Activated naive CD8-positive, alpha-beta T cell treated with anti-CD3 and anti-CD28 coated beads, Interleukin-2, amount 50 U/mL, for 24 hours (primary cell): ENCODE measurements around the gene LRMDA.

Experiments
- ATAC-seq: fragments of 150-1000 bp; cut with Tn5 transposase; one replicate; pipeline ENCODE4 v1.10.0; 2021
- DNase-seq: peaks from one replicate; pipeline ENCODE4 v3.0.0; 2021
- H3K27ac Mint-ChIP-seq: one replicate; pipeline ENCODE4 v1.8.0; 2021; ENCODE audit warnings: mild to moderate bottlenecking, mixed read lengths
- H3K27me3 Mint-ChIP-seq: one replicate; pipeline ENCODE4 v1.8.0; 2021; ENCODE audit warnings: mixed read lengths
- H3K36me3 Mint-ChIP-seq: one replicate; pipeline ENCODE4 v1.8.0; 2021; ENCODE audit warnings: low read depth, mixed read lengths
- H3K4me1 Mint-ChIP-seq: one replicate; pipeline ENCODE4 v1.8.0; 2021; ENCODE audit warnings: mixed read lengths
- H3K4me3 Mint-ChIP-seq: one replicate; pipeline ENCODE4 v1.8.0; 2021; ENCODE audit warnings: mild to moderate bottlenecking, moderate library complexity, mixed read lengths
- H3K9me3 Mint-ChIP-seq: one replicate; pipeline ENCODE4 v1.8.0; 2021; ENCODE audit warnings: mixed read lengths

Gene LRMDA

GRCh38 chr10:76213876-76214275, 782.5 kb downstream of the LRMDA start:
- DNase-seq (no peak), ATAC-seq (no peak)
- Mint-ChIP-seq H3K9me3 (no peaks in the 10 kb centered on the region), H3K4me3 (no peak overlapping the region), H3K27ac (no peak overlapping the region), H3K27me3 (peaks cover 4% of the 10 kb centered on the region), H3K36me3 (no peaks in the 10 kb centered on the region), H3K4me1 (no peaks in the 10 kb centered on the region)

DNA sequence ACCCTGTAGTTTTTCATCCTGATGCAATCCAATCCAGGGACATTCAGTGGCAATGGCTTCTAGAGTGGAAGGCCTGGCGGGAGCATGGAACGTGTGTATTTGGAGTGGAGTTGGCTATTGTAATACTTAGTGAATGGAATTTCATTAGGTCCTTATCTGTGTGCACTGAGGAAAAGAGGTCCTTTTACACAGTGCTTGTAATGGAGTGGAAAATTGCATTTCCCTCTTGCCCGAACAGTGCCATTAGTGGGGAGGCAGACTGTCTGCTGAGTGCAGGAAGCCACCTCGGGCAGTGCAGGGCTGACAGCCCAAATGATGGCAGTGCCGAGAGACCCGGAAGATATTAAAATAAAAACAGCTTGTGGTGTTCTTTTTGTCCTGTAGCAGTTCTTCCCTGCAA, 786.6 kb downstream of the LRMDA start:
- Mint-ChIP-seq H3K27ac (no peak overlapping the region), H3K4me3 (no peak overlapping the region), H3K36me3 (no peaks in the 10 kb centered on the region), H3K4me1 (no peaks in the 10 kb centered on the region), H3K9me3 (no peaks in the 10 kb centered on the region), H3K27me3 (peaks cover 4% of the 10 kb centered on the region)
- DNase-seq = no peak
- no peak for ATAC-seq

- no peak for ATAC-seq
- H3K36me3 Mint-ChIP-seq = no peaks in the 10 kb centered on the region
Observed at GRCh38 chr10:76229341-76229740, 797.9 kb downstream of the LRMDA start.

DNA sequence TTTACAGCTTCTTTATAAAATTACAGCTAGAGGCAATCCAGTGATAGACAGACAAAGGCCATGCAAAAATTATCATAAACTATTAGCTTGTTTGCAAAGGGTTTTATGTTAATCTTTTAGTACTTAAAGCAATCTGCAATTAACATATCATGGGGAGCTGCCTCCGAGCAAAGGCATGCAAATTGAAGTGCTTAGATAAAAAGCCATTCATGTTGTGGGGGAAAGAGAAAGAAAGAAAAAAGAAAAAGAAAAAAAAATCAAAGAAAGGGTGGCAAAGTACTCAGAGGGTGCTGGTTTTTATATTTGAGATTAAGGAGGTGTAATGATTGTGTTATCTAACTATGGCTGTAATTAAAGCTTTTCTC, 799.5 kb downstream of the LRMDA start:
- no peaks in the 10 kb centered on the region for H3K27me3 Mint-ChIP-seq
- no peak for ATAC-seq
- H3K4me1 Mint-ChIP-seq = no peaks in the 10 kb centered on the region
- H3K9me3 Mint-ChIP-seq = no peaks in the 10 kb centered on the region
- no peaks in the 10 kb centered on the region for H3K36me3 Mint-ChIP-seq
- H3K4me3 Mint-ChIP-seq = no peak overlapping the region
- H3K27ac Mint-ChIP-seq = no peak overlapping the region
- no peak for DNase-seq

More at GRCh38 chr10:76229341-76229740, 797.9 kb downstream of the LRMDA start:
- H3K9me3 Mint-ChIP-seq = no peaks in the 10 kb centered on the region
- H3K27me3 Mint-ChIP-seq = no peaks in the 10 kb centered on the region
- DNase-seq = no peak
- no peaks in the 10 kb centered on the region for H3K4me1 Mint-ChIP-seq
- no peak overlapping the region for H3K4me3 Mint-ChIP-seq
- no peak overlapping the region for H3K27ac Mint-ChIP-seq

DNA sequence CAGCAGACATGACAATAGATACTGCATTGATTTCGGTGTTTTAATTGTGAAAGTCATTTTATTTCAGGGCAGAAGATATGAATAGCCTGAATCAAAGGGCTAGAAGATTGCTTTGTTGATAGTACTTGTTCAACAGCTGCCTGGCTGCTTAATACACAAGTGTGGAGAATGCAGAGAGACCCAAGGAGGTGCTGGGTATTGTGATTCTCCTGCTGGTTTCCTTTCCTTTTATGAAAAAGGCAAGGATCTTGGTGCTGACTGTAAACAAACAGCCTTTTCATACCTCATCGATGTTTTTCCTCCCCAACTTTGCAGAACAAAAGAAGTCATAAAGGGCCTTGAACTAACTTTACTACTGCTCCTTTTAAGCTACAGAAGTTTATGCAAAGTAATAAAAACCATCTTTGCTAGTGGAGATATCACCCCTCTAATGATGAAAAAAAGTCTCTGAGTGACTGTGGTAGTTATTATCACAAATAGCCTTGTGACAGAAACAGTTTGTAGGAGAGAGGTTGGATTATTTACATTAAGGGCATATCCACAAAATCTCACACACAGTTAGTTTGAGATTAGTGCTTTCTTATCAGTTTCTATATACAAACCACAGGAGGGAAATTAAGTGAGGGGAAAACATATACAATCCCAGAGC, 800.0 kb downstream of the LRMDA start:
- Mint-ChIP-seq H3K27ac (no peak overlapping the region), H3K27me3 (no peaks in the 10 kb centered on the region), H3K36me3 (no peaks in the 10 kb centered on the region), H3K9me3 (no peaks in the 10 kb centered on the region), H3K4me3 (no peak overlapping the region), H3K4me1 (no peaks in the 10 kb centered on the region)
- DNase-seq (no peak), ATAC-seq (no peak)

- H3K4me3 Mint-ChIP-seq = no peak overlapping the region
- DNase-seq (no peak), ATAC-seq (no peak)
- no peaks in the 10 kb centered on the region for H3K36me3 Mint-ChIP-seq
- H3K4me1 Mint-ChIP-seq = no peaks in the 10 kb centered on the region
- no peak overlapping the region for H3K27ac Mint-ChIP-seq
- H3K9me3 Mint-ChIP-seq = no peaks in the 10 kb centered on the region
- no peaks in the 10 kb centered on the region for H3K27me3 Mint-ChIP-seq
Observed at GRCh38 chr10:76234499-76235226, 803.2 kb downstream of the LRMDA start.

- no peak overlapping the region for H3K27ac Mint-ChIP-seq
- H3K4me3 Mint-ChIP-seq = no peak overlapping the region
- ATAC-seq = no peak
- H3K4me1 Mint-ChIP-seq = no peaks in the 10 kb centered on the region
- no peak for DNase-seq
- H3K36me3 Mint-ChIP-seq = no peaks in the 10 kb centered on the region
- H3K9me3 Mint-ChIP-seq = no peaks in the 10 kb centered on the region
- no peaks in the 10 kb centered on the region for H3K27me3 Mint-ChIP-seq
Observed at GRCh38 chr10:76236356-76236755, 804.9 kb downstream of the LRMDA start.

DNA sequence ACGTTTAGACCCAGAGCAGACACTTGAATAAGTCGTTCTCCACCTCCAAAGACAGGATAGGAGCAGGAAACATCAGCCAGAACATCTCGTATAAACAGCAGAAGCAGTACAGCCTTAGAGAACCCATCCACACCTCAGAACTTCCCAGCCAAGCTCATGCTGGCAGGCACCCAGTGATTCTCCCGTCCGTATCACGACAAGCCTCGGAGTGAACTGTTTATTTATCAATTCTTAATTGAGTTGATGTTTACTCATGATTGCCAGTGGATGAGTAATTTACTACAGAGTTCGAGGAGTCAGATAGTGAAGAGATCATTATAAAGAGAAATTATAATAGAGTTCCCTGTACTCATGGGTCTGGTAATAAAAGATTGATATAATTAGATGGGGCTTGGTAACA, 811.5 kb downstream of the LRMDA start:
- Mint-ChIP-seq H3K4me3 (no peak overlapping the region), H3K36me3 (no peaks in the 10 kb centered on the region)

GRCh38 chr10:76244061-76244686, 812.8 kb downstream of the LRMDA start:
- no peaks in the 10 kb centered on the region for H3K27me3 Mint-ChIP-seq
- ATAC-seq (no peak), DNase-seq (no peak)
- H3K4me3 Mint-ChIP-seq = no peak overlapping the region
- H3K4me1 Mint-ChIP-seq = no peaks in the 10 kb centered on the region
- no peaks in the 10 kb centered on the region for H3K36me3 Mint-ChIP-seq
- no peaks in the 10 kb centered on the region for H3K9me3 Mint-ChIP-seq
- H3K27ac Mint-ChIP-seq = no peak overlapping the region

More for the DNA sequence above, 811.5 kb downstream of the LRMDA start:
- Mint-ChIP-seq H3K27me3 (no peaks in the 10 kb centered on the region), H3K27ac (no peak overlapping the region), H3K4me1 (no peaks in the 10 kb centered on the region), H3K9me3 (no peaks in the 10 kb centered on the region)
- no peak for DNase-seq
- ATAC-seq = no peak

DNA sequence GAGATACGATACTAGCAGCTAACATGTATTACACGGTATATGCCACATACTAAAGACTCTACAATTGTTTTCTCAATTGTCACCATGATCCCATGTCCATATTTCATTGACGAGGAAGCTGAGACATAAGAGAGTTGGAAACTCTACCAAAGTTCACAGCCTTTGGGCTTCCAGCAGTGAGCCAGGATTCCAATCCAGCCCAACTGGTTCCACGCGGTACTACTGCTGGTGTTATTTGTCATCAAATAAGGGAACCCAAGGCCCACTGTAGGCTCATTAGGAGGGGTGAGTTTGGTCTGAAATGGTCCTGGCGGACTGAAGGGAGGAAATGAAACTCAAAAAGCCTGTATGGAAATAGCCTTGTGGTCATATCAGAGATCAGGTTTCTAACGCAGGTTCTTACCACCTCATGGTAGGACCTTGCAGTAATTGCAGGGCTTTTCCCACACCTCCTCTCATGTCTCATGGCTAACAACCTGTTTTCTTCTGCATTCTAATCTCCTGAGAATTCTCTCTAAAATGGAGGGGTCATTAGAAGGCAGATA, 814.6 kb downstream of the LRMDA start:
- DNase-seq (no peak), ATAC-seq (no peak)
- H3K4me3 Mint-ChIP-seq = no peak overlapping the region
- no peak overlapping the region for H3K27ac Mint-ChIP-seq
- no peaks in the 10 kb centered on the region for H3K27me3 Mint-ChIP-seq
- H3K9me3 Mint-ChIP-seq = no peaks in the 10 kb centered on the region
- no peaks in the 10 kb centered on the region for H3K4me1 Mint-ChIP-seq
- no peaks in the 10 kb centered on the region for H3K36me3 Mint-ChIP-seq

DNA sequence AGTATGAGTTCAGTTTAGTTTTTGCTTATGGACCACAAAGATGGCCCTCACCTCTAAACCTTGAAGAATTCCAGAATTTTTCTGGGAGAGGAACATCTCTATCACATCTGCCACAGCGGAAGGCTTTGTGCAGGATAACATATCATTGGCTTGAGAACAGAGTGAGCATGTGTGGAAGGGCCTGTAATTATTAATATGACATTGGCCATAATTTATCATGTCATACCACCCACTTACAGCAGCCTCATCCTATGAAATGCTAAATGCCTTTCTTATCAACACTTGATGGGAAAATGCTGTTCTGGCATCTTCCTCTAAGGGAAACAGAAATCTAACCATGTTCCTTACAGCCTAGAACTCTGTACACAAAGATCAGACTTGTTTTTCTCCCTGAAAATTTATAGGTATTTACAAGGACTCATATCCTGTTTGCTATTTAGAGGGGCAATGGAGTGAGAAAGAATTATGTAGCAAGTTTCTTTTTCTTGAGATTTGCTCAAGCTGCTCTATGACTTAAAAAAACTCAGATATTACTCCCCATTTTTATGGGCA, 817.3 kb downstream of the LRMDA start:
- Mint-ChIP-seq H3K4me1 (no peaks in the 10 kb centered on the region), H3K9me3 (no peaks in the 10 kb centered on the region), H3K27ac (no peak overlapping the region), H3K36me3 (no peaks in the 10 kb centered on the region), H3K4me3 (no peak overlapping the region), H3K27me3 (no peaks in the 10 kb centered on the region)
- no peak for ATAC-seq
- no peak for DNase-seq

DNA sequence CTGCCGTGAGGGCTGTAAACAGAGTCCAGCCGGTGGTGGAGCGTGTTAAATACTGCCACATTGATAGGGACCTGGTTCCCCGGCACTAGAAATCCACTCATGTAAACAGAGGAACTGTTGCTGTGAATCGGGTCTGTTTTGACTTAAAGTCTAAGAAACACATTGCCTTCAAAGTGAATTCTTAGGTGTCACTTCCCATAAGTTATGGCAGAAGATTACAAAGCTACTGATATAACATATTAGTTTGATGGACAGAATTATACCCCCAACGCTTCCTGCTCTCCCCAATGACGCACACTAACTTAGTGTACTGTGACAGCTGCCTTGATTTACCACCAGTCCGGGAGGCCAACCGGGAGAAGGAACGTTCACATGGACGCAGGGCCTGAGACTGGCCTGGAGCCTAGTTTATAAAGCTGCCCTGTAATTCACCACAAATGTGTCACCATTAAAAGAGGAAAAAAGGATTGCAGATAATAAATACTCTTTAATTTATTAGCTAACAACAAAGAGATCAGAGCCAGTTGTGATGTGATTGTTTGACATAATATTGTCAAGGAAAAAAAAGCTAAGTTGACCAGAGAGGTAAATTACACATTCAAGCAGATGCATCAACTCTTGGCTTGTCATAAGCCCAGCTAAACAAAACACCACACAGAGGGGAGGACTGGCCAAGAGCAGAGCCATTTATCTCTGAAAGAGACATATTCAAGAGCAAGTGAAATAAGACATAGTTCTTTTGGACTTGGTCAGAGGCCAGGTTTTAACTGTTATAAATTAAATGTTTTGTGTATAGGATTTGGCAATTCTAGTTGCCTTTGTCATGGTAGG, 820.6 kb downstream of the LRMDA start:
- no peaks in the 10 kb centered on the region for H3K9me3 Mint-ChIP-seq
- no peaks in the 10 kb centered on the region for H3K4me1 Mint-ChIP-seq
- no peak overlapping the region for H3K4me3 Mint-ChIP-seq
- no peak overlapping the region for H3K27ac Mint-ChIP-seq
- no peaks in the 10 kb centered on the region for H3K36me3 Mint-ChIP-seq
- no peak for ATAC-seq
- DNase-seq = no peak
- no peaks in the 10 kb centered on the region for H3K27me3 Mint-ChIP-seq

DNA sequence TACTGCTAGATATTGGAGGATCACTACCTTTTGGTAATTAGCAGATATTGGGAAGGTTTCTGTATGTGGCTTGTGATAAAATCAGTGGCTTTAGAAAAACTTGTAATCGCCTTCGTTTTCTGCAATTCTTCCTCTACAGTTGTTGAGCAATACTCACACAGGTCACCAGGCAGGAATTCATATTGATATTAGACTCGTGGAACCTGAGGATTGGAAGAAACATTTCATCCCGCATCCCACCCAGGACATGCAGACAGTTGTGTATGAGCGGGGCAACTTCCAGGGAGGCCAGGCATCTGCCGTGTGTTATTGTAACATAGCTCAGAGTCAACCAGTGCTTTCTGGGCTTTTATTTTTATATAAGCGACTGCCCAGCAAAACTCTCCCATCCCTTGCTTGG, 821.3 kb downstream of the LRMDA start:
- no peak overlapping the region for H3K4me3 Mint-ChIP-seq
- no peaks in the 10 kb centered on the region for H3K27me3 Mint-ChIP-seq
- ATAC-seq (no peak), DNase-seq (no peak)
- H3K4me1 Mint-ChIP-seq = no peaks in the 10 kb centered on the region
- H3K9me3 Mint-ChIP-seq = no peaks in the 10 kb centered on the region
- no peak overlapping the region for H3K27ac Mint-ChIP-seq
- H3K36me3 Mint-ChIP-seq = no peaks in the 10 kb centered on the region

DNA sequence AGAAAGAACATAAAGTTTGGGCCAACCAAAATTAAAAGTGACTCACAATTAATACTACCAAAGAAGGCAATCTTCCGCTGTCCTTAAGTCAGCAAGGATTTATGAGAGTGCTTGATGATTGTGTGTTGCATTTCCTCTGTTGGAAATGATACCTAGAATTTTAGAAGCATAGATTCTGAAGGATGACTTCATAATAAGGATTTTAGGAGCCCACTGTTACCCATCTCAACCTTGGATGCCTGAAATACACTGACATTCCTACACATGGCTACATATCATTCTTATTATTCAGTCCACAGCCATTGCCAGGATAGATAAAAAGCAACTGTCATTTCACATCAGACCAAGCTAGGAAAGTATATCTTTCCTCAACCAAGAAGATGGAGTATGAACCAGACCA, 823.8 kb downstream of the LRMDA start:
- DNase-seq (no peak), ATAC-seq (no peak)
- Mint-ChIP-seq H3K4me3 (no peak overlapping the region), H3K4me1 (no peaks in the 10 kb centered on the region), H3K27ac (no peak overlapping the region), H3K27me3 (no peaks in the 10 kb centered on the region), H3K36me3 (no peaks in the 10 kb centered on the region), H3K9me3 (peaks cover 7% of the 10 kb centered on the region)
